ENCODE results near the gene FBXW7.

The FBXW7 gene

DNA sequence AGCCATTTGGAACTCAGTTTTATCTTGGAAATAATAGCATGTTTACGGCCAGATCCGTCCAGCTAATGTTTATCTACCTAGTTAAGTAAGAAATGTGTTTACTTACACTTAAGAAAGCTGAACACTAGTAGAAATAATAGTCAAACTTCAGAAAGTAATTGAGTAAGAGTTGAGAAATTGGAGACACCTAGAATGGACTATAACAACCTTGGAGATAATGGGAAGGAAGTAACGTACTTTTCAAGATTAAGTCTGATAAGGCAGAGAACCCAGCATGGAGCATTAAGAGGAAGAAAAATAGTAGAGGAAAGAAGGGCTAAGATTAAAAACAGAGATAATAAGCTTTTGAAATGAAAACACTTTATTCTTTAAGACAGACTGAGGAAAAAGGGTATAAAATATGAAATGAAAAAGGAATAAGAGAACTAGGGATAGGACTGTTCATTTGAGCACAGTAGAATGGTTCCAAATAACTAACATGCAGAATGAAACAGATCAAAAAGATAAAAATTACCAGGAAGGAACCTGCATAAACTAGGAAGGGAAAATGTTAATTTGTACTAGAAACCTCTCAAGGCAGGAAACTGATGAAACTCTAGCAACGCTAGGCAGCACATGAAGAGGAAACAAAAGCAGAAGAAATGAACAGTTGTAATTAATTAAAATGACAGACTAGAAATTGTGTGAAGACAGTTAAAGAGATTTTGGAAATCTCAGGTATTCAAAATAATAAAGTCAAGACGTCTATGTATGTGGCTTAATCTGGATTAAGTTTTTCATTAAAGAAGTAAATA lies 71.7 kb downstream of the FBXW7 start:
- no peak for DNase-seq

DNA sequence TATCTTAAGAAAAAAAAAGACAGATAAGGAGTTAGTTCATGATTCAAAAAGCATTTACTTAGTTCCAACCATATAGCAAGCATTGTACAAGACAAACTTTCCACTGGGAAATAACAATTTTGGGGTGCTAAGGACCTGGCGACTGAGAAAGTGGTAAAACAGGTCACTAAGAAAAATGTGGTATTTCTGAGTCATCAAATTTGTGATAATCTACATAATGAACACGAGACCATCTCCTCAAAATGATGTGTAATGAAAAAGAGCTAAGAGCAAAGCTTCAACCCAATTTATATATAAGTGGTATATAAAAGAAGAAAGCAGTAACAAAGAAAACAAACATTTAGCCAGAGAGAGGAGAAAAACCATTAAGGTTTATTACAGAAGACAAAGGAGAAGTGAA lies 72.3 kb downstream of the FBXW7 start:
- no peak for DNase-seq

DNA sequence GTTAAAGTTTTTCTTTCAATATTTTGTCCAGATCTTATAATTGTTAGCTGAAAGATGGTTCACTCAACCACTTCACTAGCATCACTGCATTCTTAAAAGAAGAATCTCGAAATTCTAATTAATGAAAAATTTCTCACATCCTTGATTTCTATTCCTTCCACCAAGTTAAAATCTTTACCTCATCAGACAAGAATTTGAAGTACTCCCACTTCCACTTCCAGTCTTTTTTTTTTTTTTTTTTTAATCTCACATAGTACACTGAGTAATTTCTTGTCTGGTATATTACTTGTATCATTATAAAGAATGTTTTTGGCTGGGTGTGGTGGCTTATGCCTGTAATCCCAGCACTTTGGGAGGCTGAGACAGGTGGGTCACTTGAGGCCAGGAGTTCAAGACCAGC lies 73.2 kb downstream of the FBXW7 start:
- DNase-seq, result no peak

DNA sequence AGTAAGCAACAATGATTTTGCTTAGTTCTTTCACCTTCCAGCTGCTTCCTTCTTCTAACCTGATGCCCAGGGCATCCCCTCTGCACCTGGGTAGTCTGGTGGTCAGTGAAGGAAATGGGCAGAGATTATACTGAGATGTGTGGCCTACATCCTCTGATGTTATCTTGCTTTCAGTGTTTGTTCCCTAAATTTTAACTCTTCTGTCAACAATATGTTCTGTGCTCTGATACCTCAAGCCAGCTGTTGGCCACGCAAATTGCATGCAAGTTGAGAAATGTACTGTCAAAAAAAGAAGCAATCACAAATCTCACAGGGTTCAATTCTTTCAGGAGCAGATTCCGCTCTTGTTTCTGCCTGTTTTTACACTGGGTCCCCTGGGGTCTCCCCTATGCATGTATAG lies 73.8 kb downstream of the FBXW7 start:
- no peak for DNase-seq

DNA sequence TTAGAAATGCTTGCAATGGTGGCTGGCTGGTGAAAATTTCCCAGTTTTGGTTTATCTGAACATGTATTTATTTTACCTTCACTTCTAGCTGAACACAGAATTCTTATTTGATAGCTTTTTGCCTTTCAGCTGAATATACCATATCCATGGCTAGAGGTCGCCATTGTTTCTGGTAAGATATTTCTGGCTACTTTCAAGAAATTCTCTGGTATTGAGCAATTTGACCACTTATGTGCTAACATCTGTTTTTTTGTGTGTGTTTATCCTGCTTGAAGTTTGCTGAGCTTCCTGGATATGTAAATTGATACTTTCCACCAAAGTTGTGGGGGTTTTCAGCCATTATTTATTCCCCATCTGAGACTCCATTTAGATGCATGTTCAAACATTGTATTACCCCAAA lies 75.4 kb downstream of the FBXW7 start:
- no peak for DNase-seq

DNA sequence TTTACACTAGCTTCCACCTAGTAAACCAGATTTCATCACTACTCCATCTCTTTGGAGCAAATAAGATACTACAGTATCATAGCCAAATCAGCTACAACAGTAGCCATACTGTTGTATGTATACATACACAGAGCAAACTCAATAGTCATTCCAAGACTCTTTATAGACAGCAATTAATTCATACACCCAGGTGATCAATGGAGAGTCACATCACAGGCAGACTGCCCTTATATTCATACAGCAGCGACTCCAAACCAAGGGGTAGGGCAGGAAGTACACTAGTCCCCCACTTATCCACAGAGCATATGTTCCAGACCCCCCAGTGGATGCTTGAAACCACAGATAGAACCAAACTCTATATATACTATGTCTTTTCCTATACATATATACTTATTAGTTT lies 76.6 kb downstream of the FBXW7 start:
- no peak for DNase-seq

DNA sequence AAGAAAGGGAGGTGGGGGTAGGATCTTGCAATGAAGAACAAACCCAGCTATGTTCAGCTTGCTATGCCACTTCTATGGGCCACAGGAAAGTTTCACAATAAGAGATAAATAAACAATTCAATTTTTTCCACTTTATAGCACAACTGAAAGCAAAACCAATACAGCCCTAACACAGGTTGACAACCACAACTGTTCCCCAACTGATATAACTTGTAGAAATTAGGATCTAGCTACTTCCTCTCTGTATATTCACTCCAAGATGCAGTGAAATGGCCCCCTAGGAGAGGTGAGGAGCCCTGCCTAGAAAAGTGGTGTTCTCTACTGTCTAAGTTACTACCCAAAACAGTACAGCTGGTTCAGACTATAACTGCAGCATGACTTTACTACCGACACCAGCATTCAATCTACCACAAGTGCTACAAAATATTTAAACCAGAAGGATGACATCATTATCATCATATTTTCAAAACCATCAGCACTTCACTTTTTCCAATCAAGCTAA lies 77.0 kb downstream of the FBXW7 start:
- no peak for DNase-seq

DNA sequence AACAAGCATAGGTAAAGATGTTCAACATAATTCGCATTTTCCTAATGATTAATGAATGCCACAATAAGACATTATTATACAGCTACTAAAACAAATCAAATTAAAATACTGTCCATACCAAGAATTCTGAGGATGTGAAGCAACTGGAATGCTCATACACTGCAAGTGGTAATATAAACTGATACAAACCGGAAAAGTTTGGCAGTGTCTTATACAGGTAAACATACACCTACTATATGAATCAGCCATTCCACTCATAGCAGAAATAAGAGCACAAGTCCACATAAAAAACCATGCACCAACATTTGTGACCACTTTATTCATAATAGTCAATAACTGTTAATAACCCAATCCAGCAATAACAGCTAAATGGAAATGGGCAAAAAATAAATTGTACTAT lies 79.3 kb downstream of the FBXW7 start:
- DNase-seq, result no peak

DNA sequence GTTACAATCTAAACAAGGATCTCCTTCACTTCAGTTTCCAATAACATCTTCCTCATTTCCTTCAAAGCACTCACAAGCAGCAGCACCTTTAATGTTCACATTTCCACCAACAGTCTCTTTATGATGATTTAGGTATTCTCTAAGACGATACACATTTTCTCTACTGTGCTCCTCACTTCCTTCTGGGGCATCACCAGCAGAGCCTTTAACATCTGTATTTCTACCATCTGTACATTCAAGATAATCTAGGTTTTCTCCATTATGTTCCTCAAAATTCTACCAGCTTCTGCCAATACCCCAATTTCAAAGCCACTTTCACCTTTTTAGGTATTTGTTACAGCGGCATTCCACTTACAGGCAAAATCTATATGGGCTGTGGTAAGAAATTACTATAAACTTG lies 80.6 kb downstream of the FBXW7 start:
- no peak for DNase-seq

DNA sequence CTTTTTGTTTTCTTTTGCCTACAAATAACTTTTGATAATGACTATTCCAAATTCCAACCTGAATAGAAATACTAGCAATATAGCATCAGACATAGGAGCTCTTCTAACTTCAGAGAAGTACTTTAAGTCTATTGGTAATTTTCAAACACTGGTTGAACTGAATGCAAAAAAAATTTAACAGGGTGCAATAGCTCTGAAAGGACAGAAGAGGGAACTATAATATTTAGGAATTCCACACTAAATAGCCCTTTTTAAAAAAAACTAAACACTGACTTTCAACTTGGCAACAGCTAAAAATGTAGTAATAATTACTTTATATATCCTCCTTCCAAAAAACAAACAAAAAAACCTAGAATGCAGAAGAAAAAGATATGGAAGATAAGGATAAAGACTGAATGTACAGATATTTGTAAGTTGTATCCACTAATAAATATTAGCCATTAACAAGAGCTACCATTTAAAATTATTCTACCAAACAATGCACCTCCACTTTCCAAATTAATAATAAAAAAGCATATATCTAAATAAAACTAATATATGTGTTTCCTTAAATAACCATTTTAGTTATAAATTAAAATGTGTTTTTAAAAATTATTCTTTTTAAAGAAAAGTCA lies 81.4 kb downstream of the FBXW7 start:
- no peak for DNase-seq

DNA sequence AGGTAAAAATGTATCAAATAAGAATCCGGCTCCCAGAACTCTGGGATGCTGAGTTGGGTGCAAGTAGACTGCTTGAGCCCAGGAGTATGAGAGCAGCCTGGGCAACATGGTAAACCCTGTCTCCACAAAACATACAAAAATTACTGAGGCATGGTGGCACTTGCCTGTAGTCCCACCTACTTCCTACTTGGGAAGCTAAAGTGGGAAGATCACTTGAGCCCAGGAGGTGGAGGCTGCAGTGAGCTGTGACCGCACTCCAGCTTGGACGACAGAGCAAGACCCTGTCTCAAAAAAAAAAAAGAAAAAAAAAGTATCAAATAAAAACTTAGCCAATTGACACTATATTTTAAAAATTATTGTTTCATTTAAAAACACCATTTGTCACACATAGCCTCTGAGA lies 84.4 kb downstream of the FBXW7 start:
- DNase-seq, result no peak

DNA sequence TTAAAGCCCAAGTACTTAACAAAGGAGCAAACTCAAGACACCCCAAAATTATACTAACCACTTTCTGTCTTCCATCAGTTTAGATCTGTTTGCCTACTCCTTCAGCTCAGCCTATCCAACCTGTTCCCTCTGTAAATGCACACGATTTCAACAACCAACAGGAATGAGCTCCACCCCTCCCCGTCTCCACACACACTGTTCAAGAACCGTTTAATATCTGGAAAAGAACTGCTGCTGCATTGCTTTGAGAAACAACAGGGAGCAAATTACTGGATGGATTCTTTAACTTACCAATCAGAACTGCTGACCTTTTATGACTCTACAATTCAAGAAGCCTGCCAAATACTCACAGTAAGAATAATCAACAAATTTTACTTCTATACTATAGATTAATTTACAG lies 87.0 kb downstream of the FBXW7 start:
- DNase-seq, result no peak

DNA sequence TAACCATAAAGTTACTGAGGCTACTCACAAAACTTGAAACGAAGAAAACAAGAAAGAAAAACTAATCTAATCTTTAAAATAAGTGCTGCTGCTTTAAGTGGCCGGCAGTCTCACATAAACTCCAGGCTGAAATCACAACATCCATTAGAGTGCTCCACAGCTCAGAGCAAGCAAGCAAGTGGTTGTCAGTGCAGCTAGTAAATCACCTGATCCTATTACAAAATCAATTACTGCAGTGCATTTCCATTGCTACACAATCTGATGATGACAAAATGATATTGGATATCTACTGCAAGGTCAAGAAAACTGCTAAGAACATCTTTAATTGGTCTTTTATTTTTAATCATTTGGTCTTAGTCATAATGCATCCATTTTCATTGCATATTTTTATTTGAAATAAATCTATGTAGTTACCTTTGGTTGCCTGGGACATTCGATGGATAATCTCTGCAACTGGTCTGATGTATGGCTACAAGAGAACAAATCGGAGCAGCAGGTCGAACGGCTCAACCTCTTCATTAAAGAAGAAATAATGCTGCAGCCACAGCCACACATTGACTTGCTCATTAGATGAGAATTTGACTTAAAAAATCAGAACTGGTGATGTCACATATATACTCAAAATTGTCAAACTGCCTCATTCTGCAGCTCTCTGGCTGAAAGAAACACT lies 87.7 kb downstream of the FBXW7 start:
- DNase-seq, result no peak

DNA sequence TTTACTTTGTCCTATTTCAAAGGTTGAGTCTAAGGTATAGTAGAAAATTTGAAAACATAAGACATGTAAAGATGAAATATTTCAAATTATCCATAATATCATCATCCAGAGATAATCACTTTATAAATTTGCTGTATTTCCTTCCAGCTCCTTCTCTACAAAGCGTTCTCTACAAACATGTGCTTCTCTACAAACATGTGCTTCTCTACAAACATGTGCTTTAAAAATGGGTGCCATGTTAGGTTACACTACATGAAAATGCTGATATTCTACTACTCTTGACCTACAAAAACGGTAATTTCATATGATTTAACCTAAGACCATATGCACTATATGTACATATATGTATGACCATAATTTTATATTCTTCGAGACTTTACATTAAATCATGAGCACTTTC lies 92.0 kb downstream of the FBXW7 start:
- no peak for DNase-seq

DNA sequence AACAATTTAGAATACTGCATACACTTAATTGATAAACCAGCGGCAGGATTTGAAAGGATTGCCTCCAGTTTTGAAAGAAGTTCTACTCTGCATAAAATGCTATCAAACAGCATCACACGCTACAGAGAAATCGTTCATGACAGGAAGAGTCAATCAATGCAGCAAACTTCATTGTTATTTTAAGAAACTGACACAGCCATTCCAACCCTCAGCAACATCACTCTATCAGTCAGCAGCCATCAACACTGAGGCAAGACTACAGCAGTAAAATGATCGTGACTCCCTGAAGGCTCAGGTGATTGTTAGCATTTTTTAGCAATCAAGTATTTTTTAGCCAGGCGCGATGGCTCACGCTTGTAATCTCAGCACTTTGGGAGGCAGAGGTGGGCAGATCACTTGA lies 98.3 kb downstream of the FBXW7 start:
- no peak for DNase-seq

DNA sequence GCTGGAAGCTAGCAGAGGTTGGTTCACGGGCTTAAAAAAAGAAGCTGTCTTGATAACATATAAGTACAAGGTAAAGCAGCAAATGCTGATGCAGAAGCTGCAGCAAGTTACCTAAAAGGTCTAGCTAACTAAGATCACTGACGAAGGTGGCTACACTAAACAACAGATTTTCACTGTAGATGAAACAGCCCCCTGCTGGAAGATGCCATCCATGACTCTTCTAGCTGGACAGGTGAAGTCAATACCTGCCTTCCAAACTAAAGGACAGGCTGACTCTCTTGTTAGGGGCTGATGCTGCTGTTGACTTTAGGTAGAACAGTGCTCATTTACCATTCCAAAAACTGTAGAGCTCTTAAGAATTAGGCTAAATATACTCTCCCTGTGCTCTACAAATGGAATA lies 99.5 kb downstream of the FBXW7 start:
- no peak for DNase-seq

DNA sequence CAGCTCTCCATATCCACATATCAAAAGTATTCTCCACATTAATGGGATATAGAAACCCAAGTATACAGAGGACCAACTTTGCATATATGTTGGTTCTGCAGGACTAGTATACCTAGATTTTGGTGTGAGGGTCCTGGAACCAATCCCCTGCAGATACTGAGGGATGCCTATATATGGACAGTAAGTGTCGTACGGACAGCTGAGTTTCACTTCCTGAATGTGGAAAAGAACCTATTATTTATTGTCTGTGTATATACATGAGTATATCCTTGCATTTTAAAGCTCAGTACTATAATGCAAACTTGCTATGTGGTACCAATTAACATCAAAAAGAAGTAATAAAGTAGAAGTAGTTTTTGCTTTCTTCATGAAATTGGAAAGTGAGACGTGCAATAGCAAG lies 101.9 kb downstream of the FBXW7 start:
- no peak for DNase-seq

DNA sequence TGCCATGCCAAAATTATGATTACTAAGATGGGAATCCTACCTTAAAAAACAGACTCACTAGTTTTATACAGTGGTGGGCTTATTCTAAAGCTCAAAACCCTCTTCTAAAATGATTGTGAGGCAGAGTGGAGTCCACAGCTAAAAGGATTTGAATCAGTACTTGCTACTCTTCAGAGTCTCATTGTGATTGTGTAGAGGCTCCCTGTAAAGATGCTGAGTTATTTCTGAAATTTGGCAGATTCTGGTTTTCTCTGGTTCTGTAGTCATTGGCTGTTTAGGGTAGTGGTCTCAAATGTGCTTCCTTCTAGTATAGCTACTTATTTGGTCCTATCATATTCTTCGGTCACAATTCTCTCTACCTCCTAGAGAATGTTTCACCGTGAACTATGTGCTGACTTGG lies 104.1 kb downstream of the FBXW7 start:
- DNase-seq, result no peak

DNA sequence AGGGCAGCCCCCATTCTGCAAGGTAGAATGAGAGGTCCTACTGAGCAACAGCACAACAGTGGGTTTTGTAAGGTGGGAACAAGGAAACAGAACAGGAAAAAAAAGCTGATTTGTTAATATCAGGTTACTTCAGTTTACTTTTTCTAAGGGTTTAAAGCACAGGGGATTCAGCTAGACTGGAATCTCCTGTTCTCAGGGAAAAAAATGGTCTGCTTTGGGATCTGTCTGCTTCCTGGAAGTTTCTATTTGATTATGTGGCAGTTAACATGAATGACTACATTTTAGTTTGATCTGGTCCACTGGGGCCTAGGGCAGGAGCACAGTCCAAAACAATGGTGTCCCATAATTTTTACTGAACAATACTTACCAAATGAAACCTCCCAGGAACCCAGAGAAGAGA lies 104.6 kb downstream of the FBXW7 start:
- DNase-seq, result no peak

DNA sequence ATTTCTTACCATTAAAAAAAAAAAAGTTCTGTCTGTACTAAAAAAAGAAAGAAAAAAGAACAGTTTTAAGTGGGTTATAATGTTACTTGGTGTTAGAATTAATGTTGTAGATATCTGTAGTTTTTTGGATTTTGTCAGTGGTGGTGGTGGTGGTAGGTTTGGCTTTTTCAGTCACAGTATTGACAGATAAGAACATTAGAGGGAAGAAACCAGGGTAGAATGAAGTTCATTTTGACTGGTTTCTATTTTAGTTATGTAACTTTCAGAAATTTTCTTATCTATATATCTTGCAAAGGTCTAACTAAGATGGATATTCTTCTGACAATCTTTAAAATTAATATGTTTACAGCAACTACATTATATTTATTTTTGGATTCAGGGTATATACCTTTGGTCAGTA lies 105.4 kb downstream of the FBXW7 start:
- DNase-seq, result no peak

DNA sequence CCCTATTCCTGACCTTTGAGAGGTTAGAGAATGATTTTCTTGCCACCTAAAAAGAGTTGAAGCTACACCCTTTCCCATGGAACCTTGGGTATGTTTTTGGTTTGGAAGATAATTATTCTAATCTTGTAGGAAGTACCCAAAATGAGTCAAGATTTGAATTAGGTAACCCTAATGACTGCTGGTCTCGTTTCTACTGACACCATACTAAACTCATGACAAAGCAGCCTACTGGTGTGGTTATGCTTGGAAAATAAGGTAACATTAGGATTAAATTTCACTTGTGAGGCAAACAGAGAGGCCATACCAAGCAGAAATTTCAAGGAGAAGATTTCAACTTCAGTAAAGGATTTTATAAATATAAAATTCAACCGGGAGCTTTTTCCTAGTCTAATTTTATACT lies 107.9 kb downstream of the FBXW7 start:
- no peak for DNase-seq

DNA sequence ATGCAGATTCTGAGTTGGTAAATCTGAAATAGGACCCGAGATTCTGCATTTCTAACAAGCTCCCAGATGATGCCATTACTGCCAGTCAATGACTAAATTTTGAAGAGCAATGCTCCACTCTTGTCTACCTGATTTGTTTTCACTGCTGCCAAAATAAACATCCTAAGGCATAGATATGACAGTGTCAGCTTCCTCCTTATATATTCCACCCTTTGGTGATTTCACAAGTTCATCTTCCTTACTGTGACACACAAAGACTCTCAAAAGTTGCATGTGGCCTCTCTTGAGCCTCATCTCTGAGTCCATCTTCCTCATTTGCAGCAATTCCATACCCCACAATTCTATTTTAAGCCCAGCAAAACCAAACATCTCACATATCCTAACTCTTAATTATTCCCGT lies 110.9 kb downstream of the FBXW7 start:
- DNase-seq, result no peak

DNA sequence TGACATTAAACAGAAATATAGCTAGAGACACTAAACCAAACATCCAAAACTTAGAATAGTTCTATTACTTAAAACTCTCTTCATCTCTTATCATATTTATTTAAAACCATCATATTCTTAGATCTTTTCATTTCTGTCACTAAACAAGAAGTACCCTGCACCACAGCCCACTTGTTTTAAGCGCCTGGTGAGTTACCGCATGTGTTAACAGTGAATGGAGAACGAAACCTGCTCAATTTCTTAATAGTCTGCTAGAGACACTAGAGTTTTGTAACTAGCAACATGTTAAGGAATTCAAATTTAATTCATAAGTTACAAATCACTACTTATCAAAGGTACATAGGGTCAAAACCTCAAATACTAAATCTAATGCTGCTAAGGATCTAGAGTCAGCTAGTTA lies 111.5 kb downstream of the FBXW7 start:
- no peak for DNase-seq

DNA sequence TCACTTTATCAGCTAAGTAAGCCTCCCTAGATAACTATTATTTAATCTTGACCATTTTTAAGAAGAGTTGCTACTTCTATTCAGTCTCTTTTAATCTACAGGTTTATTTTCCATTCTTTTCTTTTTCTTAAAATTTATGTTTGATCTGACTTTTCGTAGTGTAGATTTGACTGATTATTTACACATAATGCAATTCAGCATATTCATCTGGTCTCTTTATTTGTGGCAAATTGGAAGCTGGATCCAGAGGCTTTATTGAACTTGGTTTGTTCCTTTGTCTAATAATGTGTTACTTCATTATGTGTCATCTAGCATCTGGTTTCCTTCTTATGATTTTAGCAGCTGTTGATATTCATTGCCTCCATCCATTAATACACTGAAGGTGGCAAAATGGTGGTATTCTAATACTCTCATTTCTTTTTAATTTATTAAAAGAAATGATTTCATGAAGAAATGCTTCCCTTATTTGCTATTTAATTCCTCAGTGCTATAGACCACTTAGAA lies 113.0 kb downstream of the FBXW7 start:
- no peak for DNase-seq
